ENCODE measurements around the gene MEIOB.

Gene MEIOB

DNA sequence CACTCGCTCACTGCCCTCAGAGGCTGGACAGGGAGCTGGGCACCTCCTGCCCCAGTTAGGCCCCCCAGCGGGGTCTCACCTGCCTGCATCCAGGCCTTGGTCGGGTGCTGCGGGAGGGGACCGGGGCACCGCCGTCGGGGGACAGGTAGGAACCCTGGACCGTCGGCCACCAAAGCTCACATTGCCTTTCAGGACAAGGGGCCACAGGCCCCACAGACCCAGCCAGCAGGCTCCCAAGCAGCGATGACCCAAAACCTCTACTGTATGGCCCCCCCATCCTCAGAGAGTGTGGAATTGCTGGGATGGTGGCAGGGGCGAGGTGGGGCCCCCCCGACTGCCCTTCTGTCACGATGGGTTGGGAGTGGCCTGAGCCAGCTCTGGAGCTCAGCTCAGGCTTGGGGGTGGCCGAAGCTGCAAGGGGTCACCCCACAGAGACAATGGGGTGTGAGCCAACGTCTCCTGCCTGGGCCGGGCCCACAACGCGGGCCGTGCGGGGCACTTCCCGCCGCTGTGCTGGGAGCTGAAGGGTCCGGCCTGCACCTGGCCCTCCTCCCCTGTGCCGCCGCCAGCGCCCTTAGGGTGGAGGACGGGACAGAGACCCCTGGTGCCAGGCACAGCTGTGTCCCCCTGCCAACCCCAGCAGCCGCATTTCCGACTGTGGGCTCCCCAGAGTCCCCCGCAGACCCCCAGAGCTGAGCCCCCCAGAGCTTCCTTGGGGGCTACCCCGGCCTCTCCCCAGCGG lies 79.0 kb downstream of the MEIOB start:
- H3K9ac ChIP-seq (ENCODE audit: low read length), result no peak overlapping the region
- no peak for DNase-seq
- no peaks in the 10 kb centered on the region for H3F3A ChIP-seq (ENCODE audit: insufficient read depth, low read length)
- no peak overlapping the region for H2AFZ ChIP-seq (ENCODE audit: low read length)
- no peaks in the 10 kb centered on the region for H3K27me3 ChIP-seq (replicated peaks; ENCODE audit: insufficient read depth, low read length)
- H3K4me1 ChIP-seq (ENCODE audit: low read length), result no peaks in the 10 kb centered on the region
- H3K4me2 ChIP-seq (ENCODE audit: low read depth, low read length), result no peak overlapping the region
- no peaks in the 10 kb centered on the region for H3K9me3 ChIP-seq (replicated peaks; ENCODE audit: insufficient read depth, low read length)
- no peaks in the 10 kb centered on the region for H3K79me2 ChIP-seq (ENCODE audit: low read length)
- TF ChIP-seq, protein P1, sequence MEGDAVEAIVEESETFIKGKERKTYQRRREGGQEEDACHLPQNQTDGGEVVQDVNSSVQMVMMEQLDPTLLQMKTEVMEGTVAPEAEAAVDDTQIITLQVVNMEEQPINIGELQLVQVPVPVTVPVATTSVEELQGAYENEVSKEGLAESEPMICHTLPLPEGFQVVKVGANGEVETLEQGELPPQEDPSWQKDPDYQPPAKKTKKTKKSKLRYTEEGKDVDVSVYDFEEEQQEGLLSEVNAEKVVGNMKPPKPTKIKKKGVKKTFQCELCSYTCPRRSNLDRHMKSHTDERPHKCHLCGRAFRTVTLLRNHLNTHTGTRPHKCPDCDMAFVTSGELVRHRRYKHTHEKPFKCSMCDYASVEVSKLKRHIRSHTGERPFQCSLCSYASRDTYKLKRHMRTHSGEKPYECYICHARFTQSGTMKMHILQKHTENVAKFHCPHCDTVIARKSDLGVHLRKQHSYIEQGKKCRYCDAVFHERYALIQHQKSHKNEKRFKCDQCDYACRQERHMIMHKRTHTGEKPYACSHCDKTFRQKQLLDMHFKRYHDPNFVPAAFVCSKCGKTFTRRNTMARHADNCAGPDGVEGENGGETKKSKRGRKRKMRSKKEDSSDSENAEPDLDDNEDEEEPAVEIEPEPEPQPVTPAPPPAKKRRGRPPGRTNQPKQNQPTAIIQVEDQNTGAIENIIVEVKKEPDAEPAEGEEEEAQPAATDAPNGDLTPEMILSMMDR (IDR thresholded peaks at IDR 0.05; ENCODE audit: low read length), result no peak
- TF ChIP-seq EZH2phosphoT487 (IDR thresholded peaks at IDR 0.05; ENCODE audit: low read length) (no peak), EZH2 (optimal IDR thresholded peaks at IDR 0.05; ENCODE audit: low read depth, low read length) (no peak)
- no peak overlapping the region for H3K27ac ChIP-seq (ENCODE audit: low read length)
- no peak overlapping the region for H3K4me3 ChIP-seq (ENCODE audit: low read length)
- no peaks in the 10 kb centered on the region for H3K36me3 ChIP-seq (replicated peaks; ENCODE audit: insufficient read depth, low read length)
- H4K20me1 ChIP-seq (ENCODE audit: insufficient read depth, low read length), result no peaks in the 10 kb centered on the region
- H3K9me2 ChIP-seq (replicated peaks; ENCODE audit: insufficient read depth, low read length), result no peaks in the 10 kb centered on the region

DNA sequence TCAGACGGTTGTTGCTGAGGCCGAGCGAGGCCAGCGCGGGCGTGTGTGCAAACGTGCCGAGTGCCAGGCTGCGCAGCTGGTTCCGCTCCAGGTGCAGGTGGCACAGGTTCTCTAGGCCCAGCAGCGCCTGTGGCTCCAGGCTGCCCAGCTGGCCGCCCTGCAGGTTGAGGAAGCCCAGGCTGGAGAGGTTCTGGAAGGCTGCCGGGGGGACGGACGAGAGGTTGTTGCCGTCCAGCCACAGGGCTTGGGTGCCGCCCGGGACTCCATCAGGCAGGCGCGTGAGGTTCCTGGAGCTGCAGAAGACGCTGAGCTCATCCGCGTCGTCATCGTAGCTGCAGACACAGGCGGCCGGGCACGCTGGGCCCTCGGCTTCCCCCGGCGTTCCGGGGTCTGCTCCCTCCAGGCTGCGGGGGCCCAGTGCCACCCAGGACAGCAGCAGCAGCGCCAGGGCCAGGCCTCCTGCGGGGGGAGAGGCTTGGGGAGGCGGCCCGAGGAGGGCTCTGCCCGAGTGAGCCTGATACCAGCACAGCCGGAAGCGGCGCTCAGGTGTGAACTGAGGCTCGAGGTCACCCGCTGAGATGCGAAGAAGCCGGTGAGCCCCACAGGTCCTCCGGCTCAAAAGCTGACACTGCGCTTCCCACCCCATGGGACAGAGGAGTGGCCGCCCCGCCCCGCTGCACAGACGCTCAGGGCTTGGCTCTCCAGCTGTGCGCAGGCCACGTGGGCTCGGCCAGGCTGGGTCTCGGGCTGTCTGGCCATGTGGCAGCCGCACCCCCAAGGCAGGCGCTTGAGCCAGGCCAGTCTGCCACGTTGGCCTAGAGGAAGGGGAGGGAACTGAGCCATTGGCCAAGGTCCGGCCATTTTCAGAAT lies 79.8 kb downstream of the MEIOB start:
- Histone ChIP-seq H3K36me3 (replicated peaks; ENCODE audit: insufficient read depth, low read length) (no peaks in the 10 kb centered on the region), H3K9me3 (replicated peaks; ENCODE audit: insufficient read depth, low read length) (no peaks in the 10 kb centered on the region), H3K9ac (ENCODE audit: low read length) (no peak overlapping the region), H3K4me2 (ENCODE audit: low read depth, low read length) (no peak overlapping the region), H3K4me1 (ENCODE audit: low read length) (no peaks in the 10 kb centered on the region), H3K79me2 (ENCODE audit: low read length) (peaks cover 5% of the 10 kb centered on the region; the same call in 1 of the 2 replicates), H3K4me3 (ENCODE audit: low read length) (no peak overlapping the region), H2AFZ (ENCODE audit: low read length) (no peak overlapping the region), H3K9me2 (replicated peaks; ENCODE audit: insufficient read depth, low read length) (no peaks in the 10 kb centered on the region), H3F3A (ENCODE audit: insufficient read depth, low read length) (no peaks in the 10 kb centered on the region), H3K27ac (ENCODE audit: low read length) (no peak overlapping the region), H4K20me1 (ENCODE audit: insufficient read depth, low read length) (no peaks in the 10 kb centered on the region), H3K27me3 (replicated peaks; ENCODE audit: insufficient read depth, low read length) (no peaks in the 10 kb centered on the region)
- no peak for DNase-seq
- TF ChIP-seq EZH2 (optimal IDR thresholded peaks at IDR 0.05; ENCODE audit: low read depth, low read length), result no peak
- TF ChIP-seq, protein P1 (IDR thresholded peaks at IDR 0.05; ENCODE audit: low read length), result no peak
- TF ChIP-seq EZH2phosphoT487 (IDR thresholded peaks at IDR 0.05; ENCODE audit: low read length), result no peak

DNA sequence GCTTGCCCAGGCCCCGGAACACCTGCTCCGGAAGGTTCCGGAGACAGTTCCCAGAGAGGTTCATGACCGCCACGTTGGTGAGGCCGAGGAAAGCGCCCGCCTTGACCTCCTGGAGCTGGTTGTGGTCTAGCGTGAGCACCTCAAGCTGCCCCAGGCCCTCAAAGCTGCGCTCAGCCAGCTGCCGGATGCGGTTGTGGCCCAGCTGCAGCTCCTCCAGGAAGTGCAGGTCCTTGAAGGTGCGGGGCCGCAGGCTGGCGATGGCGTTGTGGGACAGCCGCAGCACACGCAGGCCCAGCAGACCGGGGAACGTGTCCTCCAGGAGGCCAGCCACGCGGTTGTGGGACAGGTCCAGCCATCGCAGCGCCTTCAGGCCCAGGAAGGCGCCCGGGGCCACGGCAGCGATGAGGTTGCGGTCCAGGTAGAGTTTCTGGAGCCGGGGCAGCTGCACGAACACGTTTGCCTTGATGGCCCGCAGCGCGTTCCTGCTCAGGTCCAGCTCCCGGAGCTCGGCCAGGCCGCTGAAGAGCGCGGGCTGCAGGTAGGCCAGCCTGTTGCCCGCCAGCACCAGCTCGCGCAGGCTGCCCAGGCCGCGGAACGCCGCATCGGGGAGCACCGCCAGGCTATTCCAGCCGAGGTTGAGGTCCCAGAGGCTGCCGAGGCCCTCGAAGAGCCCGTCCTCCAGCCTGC lies 80.6 kb downstream of the MEIOB start:
- Histone ChIP-seq H3K27ac (ENCODE audit: low read length) (no peak overlapping the region), H3F3A (ENCODE audit: insufficient read depth, low read length) (no peaks in the 10 kb centered on the region), H3K4me3 (ENCODE audit: low read length) (no peak overlapping the region), H3K4me2 (ENCODE audit: low read depth, low read length) (no peak overlapping the region), H4K20me1 (ENCODE audit: insufficient read depth, low read length) (no peaks in the 10 kb centered on the region), H3K9me2 (replicated peaks; ENCODE audit: insufficient read depth, low read length) (no peaks in the 10 kb centered on the region), H3K9ac (ENCODE audit: low read length) (no peak overlapping the region), H3K9me3 (replicated peaks; ENCODE audit: insufficient read depth, low read length) (no peaks in the 10 kb centered on the region), H3K27me3 (replicated peaks; ENCODE audit: insufficient read depth, low read length) (no peaks in the 10 kb centered on the region), H2AFZ (ENCODE audit: low read length) (no peak overlapping the region), H3K4me1 (ENCODE audit: low read length) (no peaks in the 10 kb centered on the region), H3K36me3 (replicated peaks; ENCODE audit: insufficient read depth, low read length) (no peaks in the 10 kb centered on the region), H3K79me2 (ENCODE audit: low read length) (peaks cover 13% of the 10 kb centered on the region)
- no peak for DNase-seq
- TF ChIP-seq EZH2 (optimal IDR thresholded peaks at IDR 0.05; ENCODE audit: low read depth, low read length) (no peak), EZH2phosphoT487 (IDR thresholded peaks at IDR 0.05; ENCODE audit: low read length) (no peak)
- TF ChIP-seq, protein P1 (IDR thresholded peaks at IDR 0.05; ENCODE audit: low read length), result no peak
